ENCODE data around the gene PPM1L.

PPM1L gene

DNA sequence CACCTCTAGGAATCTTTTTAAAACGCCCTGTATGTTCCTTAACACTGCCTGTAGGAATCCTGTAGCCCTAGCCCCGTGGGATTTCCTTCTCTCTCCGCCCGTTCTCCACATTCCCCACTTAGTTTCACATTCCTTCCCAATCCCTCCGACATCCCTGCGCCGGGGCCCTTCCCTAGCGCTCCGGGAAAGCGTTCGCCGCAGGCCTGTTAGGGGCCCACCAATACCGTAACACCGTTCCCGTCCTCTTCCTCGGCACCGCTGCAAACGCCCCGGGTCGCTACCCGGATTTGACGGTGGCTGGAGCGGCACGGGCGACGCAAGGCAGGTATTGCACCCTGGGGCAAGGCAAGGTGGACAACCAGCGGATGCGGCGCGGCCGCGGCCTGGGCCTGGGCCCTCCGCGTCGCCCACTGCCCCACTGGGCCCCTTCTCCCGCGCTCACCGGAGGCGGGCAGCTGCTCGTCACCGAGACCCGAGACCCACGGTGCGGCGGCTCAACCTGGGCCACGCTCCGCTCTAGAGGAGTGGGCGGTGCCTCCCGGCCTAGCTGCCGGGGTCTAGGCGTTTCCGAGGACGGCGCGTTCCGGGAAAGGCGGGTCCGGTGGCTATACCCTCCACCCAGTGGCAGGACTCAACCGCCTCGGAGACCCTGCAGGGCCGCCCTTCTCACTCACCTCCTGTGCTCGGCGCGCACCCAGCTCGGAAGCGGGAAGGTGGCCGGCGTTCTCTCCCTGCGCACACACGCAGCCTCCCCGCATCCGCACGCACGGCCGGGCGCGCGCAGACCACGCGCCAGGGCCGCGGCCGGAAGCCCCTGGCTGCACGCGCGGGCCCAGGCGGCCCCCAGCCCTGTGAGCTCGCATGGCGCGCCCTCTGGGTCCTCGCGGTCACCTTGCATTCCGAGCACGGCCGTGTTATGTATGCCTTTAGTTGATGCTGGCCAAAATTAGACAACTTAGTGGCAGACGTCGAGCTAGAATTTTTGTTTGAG lies 348.8 kb downstream of the PPM1L start, which contains the start of gene B3GALNT1:
TSS of gene B3GALNT1 (minus strand) at position 789 of the 991 bp plus-strand sequence. CDS start 18,595 bp downstream, outside the sequence.
- DNase-seq = no peak

DNA sequence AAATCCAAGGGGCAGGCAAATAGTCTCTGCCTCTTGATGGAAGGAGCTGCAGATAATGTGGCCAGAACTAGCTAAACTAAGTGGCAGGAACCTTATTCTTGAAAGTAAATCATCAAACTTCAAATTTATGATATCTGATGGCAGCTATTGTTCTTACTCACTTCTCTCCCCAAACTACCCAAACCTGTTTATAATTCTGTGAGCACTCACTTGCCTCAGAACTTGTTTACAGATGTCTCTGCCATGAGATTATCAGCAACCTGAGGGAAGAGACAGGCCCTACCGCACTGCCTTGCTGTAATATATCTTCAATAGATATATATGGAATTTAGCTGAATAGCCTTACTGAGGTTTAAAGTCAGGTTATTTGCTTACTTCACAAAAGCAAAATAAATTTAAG lies 351.3 kb downstream of the PPM1L start:
- no peak for DNase-seq

DNA sequence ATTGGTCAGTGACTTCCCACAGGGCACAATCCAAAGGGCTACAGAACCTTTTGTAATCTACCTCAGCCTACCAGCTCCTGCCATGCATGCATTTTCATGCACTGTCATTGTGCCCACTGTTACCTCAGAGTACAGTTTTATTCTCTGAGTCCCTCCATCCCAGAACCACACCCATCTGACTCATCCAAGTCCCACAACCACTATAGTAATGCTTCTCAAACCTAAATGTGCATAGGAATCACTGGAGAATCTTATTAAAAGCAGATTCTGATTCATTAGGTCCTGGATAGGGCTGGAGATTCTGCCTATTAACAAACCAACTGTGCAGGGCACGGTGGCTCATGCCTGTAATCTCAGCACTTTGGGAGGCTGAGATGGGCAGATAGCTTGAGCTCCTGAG lies 352.8 kb downstream of the PPM1L start:
- DNase-seq = no peak

DNA sequence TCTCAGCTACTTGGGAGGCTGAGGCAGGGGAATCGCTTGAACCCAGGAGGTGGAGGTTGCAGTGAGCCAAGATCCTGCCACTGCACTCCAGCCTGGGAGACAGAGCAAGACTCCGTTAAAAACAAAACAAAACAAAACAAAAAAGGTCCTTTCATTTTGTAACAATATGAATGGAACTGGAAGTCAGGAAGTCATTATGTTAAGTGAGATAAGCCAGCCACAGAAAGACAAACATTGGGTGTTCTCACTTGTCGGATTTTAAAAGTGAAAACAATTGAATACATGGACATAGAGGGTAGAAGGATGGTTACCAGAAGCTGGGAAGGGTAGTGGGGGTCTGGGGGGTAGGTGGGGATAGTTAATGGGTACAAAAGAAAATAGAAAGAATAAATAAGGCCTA lies 361.6 kb downstream of the PPM1L start:
- no peak for DNase-seq

DNA sequence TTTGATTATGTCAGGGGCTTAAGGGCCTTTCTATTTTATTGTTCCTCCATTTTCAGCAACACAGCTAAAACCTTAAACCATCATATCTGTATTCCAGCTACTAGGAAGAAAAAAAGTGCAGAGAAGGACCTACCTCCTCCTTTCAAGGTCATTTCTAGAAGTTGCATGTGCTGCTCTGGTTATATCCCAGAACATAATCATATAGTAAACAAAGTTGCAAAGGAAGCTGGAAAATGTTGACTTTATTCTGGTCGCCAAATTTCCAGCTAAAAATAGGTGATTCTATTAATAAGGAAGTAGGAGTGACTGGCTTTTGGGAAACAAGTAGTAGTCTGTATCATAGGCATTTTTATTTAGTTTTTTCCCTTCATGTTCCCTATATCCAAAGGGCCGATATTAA lies 370.5 kb downstream of the PPM1L start:
- DNase-seq = no peak

Data from effector CD4-positive, alpha-beta T cell (primary cell).